Astrocyte (in vitro differentiated cells and primary cell): ENCODE measurements around the gene ALPL. TPM values are rescaled to one million over a fixed set of nuclear protein-coding genes. Genes with fewer than 3 reads are reported as not detected.
"Not testable (repeated sequence)": the region's sequence is repeated elsewhere in the genome, so short reads cannot be mapped to it uniquely, and the experiment has no call there.

ENCODE experiments used
- DNase-seq: peaks from one replicate; pipeline ENCODE4 v3.0.0-alpha.2; 2010; ENCODE audit warnings: low read depth
- FAIRE-seq: peaks from 2 replicates; lab custom pipeline; 2011; peaks lifted over from hg19 to GRCh38; lab: Jason Lieb, UNC
- H2AFZ ChIP-seq: 2 replicates; pipeline ENCODE4 v1.6.0; 2012; ENCODE audit warnings: low read depth, low read length, inconsistent platforms
- H3K27ac ChIP-seq: 2 replicates; pipeline ENCODE4 v1.5.1; 2011; ENCODE audit warnings: low read depth, low read length, inconsistent platforms
- H3K27me3 ChIP-seq: 2 replicates; pipeline ENCODE4 v1.6.0; 2011; ENCODE audit warnings: low read length, inconsistent platforms; ENCODE audit not compliant: insufficient read depth
- H3K36me3 ChIP-seq: 2 replicates; pipeline ENCODE4 v1.5.1; 2011; ENCODE audit warnings: low read length, inconsistent platforms; ENCODE audit not compliant: insufficient read depth
- H3K4me1 ChIP-seq: 2 replicates; pipeline ENCODE4 v1.5.1; 2011; ENCODE audit warnings: low read length, inconsistent platforms; ENCODE audit not compliant: insufficient read depth
- H3K4me2 ChIP-seq: 2 replicates; pipeline ENCODE4 v1.6.0; 2012; ENCODE audit warnings: low read length, inconsistent platforms
- H3K4me3 ChIP-seq: 2 replicates; pipeline ENCODE4 v1.5.1; 2011; ENCODE audit warnings: low read depth, mild to moderate bottlenecking, low read length, inconsistent platforms; ENCODE audit not compliant: insufficient read depth
- H3K79me2 ChIP-seq: 2 replicates; pipeline ENCODE4 v1.6.0; 2012; ENCODE audit warnings: mild to moderate bottlenecking, low read length, inconsistent platforms; ENCODE audit not compliant: insufficient read depth
- H3K9ac ChIP-seq: 2 replicates; pipeline ENCODE4 v1.6.0; 2012; ENCODE audit warnings: mild to moderate bottlenecking, low read length, inconsistent platforms
- H3K9me3 ChIP-seq: 2 replicates; pipeline ENCODE4 v1.5.1; 2012; ENCODE audit warnings: low read depth, mild to moderate bottlenecking, low read length, inconsistent platforms; ENCODE audit not compliant: insufficient read depth
- H4K20me1 ChIP-seq: 2 replicates; pipeline ENCODE4 v1.6.0; 2012; ENCODE audit warnings: low read length, inconsistent platforms; ENCODE audit not compliant: insufficient read depth
- H3K27ac Mint-ChIP-seq: one replicate; pipeline ENCODE4 v1.8.0; 2021; ENCODE audit warnings: mild to moderate bottlenecking, mixed read lengths; ENCODE audit not compliant: unreplicated experiment
- H3K27me3 Mint-ChIP-seq: one replicate; pipeline ENCODE4 v1.8.0; 2021; ENCODE audit warnings: low read depth, mixed read lengths; ENCODE audit not compliant: unreplicated experiment
- H3K36me3 Mint-ChIP-seq: one replicate; pipeline ENCODE4 v1.8.0; 2021; ENCODE audit warnings: low read depth, mixed read lengths; ENCODE audit not compliant: unreplicated experiment
- H3K4me1 Mint-ChIP-seq: one replicate; pipeline ENCODE4 v1.8.0; 2021; ENCODE audit warnings: low read depth, mixed read lengths; ENCODE audit not compliant: unreplicated experiment
- H3K4me3 Mint-ChIP-seq: one replicate; pipeline ENCODE4 v1.8.0; 2021; ENCODE audit warnings: mild to moderate bottlenecking, moderate library complexity, mixed read lengths; ENCODE audit not compliant: unreplicated experiment
- H3K9me3 Mint-ChIP-seq: one replicate; pipeline ENCODE4 v1.8.0; 2021; ENCODE audit warnings: mild to moderate bottlenecking, mixed read lengths; ENCODE audit not compliant: unreplicated experiment
- EZH2 ChIP-seq: IDR thresholded peaks from 2 replicates; pipeline ENCODE4 v1.6.1; 2012; ENCODE audit warnings: mild to moderate bottlenecking, low read length, inconsistent platforms; ENCODE audit not compliant: insufficient read depth
- total RNA-seq: library from RNA; stranded (reverse); gene quantifications from 2 replicates; pipeline ENCODE4 v1.2.1, GENCODE V29; 2021
- TF ChIP-seq, protein P1 (sequence below): IDR thresholded peaks from 2 replicates; pipeline ENCODE4 v1.5.1; 2011; ENCODE audit warnings: low read depth, mild to moderate bottlenecking, inconsistent platforms, low read length, moderate library complexity; ENCODE audit not compliant: insufficient read depth

ALPL gene
- total RNA-seq, 1 donor from 2014 or later: 24.3 TPM

DNA sequence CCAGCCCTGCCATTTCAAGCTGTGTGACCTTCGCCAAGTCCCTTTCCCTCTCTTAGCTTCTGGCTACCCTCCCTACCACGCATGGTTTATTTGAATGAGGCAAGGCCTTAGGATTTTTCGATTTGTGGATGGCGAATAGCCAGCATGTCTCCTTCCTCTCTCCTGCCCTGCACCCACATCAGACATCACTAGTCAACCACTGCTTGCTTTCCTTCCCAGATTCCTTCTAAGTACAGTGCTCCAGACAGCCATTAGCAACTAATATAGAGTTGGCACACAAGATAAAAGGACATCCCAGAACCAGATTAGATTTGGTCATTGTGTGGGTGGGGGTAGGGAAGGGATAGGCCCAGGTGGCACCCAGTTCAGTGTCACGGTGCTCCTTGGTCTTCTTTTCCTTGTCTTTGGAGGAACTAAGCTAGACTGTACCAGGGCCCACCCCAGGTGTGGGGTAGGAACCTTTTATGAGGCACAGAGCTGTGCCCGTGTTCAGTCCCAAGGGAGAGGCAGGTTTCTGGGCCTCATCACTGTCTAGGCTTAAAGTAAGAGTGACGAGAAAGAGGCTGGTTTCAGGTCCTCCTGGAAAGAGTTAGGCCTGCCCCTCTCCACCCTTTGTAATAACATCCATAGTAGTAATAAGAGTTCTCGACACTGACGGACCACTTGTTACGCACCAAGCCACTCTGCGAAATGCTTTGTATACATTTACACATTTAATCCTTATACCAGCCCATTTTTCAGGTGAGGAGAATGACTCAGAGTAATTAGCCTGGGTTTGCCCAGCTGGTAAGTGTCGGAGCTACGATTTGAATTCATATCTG is 8.6 kb downstream of the ALPL start:
- H3K27ac ChIP-seq: no peak overlapping the region
- no peaks in the 10 kb centered on the region for H3K4me1 ChIP-seq
- DNase-seq (no peak), FAIRE-seq (no peak)
- H3K9ac ChIP-seq: no peak overlapping the region
- H4K20me1 ChIP-seq: no peaks in the 10 kb centered on the region
- H3K36me3 ChIP-seq: no peaks in the 10 kb centered on the region
- no peak overlapping the region for H3K4me3 Mint-ChIP-seq
- TF ChIP-seq, protein P1, sequence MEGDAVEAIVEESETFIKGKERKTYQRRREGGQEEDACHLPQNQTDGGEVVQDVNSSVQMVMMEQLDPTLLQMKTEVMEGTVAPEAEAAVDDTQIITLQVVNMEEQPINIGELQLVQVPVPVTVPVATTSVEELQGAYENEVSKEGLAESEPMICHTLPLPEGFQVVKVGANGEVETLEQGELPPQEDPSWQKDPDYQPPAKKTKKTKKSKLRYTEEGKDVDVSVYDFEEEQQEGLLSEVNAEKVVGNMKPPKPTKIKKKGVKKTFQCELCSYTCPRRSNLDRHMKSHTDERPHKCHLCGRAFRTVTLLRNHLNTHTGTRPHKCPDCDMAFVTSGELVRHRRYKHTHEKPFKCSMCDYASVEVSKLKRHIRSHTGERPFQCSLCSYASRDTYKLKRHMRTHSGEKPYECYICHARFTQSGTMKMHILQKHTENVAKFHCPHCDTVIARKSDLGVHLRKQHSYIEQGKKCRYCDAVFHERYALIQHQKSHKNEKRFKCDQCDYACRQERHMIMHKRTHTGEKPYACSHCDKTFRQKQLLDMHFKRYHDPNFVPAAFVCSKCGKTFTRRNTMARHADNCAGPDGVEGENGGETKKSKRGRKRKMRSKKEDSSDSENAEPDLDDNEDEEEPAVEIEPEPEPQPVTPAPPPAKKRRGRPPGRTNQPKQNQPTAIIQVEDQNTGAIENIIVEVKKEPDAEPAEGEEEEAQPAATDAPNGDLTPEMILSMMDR: no peak
- no peak for TF ChIP-seq EZH2
- H3K4me3 ChIP-seq: no peak overlapping the region
- H3K27me3 Mint-ChIP-seq: peaks cover 34% of the 10 kb centered on the region
- no peak overlapping the region for H3K27ac Mint-ChIP-seq
- no peaks in the 10 kb centered on the region for H3K9me3 ChIP-seq
- H2AFZ ChIP-seq: no peak overlapping the region
- no peaks in the 10 kb centered on the region for H3K9me3 Mint-ChIP-seq
- peaks cover 29% of the 10 kb centered on the region for H3K27me3 ChIP-seq
- no peaks in the 10 kb centered on the region for H3K36me3 Mint-ChIP-seq
- H3K4me1 Mint-ChIP-seq: peaks cover 10% of the 10 kb centered on the region
- no peak overlapping the region for H3K4me2 ChIP-seq
- no peaks in the 10 kb centered on the region for H3K79me2 ChIP-seq

DNA sequence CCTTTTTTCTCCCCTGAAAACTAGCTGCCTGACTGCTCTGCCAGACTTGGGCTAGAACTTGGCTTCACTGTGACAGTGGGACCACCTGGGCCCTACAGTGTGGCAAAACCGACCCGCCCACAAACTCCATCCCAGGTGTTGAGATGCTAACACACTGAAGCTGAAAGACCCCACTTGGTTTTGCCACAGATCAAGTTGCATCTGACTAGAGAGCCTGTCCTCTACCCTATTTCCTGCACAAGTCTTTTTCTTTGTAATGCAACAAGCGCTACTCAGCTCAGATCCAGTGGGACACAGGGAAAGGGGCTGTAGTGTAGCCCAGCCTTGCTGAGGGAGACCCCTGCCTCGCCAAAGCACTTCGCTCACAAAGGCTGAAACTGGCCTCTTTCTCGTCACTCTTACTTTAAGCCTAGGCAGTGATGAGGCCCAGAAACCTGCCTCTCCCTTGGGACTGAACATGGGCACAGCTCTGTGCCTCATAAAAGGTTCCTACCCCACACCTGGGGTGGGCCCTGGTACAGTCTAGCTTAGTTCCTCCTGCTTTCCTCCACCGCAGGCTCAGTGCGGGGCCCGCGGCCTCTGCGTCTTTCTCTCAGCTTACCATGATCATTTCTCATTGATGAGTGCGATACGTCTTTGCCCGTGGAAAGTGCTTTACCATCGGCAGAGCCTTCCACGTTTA is 9.7 kb downstream of the ALPL start:
- Histone ChIP-seq H4K20me1 (no peaks in the 10 kb centered on the region), H3K4me3 (no peak overlapping the region), H3K9ac (no peak overlapping the region), H3K4me2 (no peak overlapping the region), H3K79me2 (no peaks in the 10 kb centered on the region), H3K36me3 (no peaks in the 10 kb centered on the region), H3K9me3 (no peaks in the 10 kb centered on the region), H3K27me3 (peaks cover 20% of the 10 kb centered on the region), H3K4me1 (no peaks in the 10 kb centered on the region), H2AFZ (no peak overlapping the region), H3K27ac (no peak overlapping the region)
- no peaks in the 10 kb centered on the region for H3K36me3 Mint-ChIP-seq
- FAIRE-seq: no peak
- DNase-seq: no peak
- H3K4me1 Mint-ChIP-seq: peaks cover 7% of the 10 kb centered on the region
- H3K4me3 Mint-ChIP-seq: no peak overlapping the region
- H3K9me3 Mint-ChIP-seq: no peaks in the 10 kb centered on the region
- H3K27me3 Mint-ChIP-seq: peaks cover 29% of the 10 kb centered on the region
- H3K27ac Mint-ChIP-seq: no peak overlapping the region
- no peak for TF ChIP-seq EZH2
- TF ChIP-seq, protein P1: no peak

DNA sequence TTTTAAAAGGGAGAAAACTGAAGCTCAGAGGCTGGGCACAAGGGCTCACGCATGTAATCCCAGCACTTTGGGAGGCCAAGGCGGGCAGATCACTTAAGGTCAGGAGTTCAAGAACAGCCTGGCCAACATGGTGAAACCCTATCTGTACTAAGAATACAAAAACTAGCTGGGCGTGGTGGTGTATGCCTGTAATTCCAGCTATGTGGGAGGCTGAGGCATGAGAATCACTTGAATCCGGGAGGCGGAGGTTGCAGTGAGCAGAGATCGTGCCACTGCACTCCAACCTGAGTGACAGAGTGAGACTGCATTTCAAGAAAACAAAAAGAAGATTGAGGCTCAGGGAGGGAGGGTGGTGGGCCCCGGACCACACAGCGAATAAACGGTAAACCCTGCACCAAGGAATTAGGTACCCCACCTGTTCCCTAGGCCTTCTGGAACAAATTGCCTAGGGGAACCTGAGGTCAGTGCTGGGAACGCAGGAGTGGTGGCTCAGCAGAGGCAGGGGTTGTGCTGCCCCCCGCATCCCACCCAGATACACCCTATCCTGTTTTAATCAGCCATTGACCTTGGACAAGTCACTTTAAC is 10.4 kb downstream of the ALPL start:
- H3K36me3 Mint-ChIP-seq, H3K4me2 ChIP-seq, H3K79me2 ChIP-seq, H3K4me3 Mint-ChIP-seq, DNase-seq, H3K9me3 ChIP-seq, FAIRE-seq, H3K36me3 ChIP-seq, H3K27ac ChIP-seq, H3K27ac Mint-ChIP-seq, H2AFZ ChIP-seq, H3K4me3 ChIP-seq, H3K4me1 ChIP-seq, H3K9me3 Mint-ChIP-seq, H4K20me1 ChIP-seq, H3K9ac ChIP-seq, H3K4me1 Mint-ChIP-seq: not testable (repeated sequence)
- peaks cover 15% of the 10 kb centered on the region for H3K27me3 ChIP-seq
- H3K27me3 Mint-ChIP-seq: peaks cover 23% of the 10 kb centered on the region
